OCI-LY7 (cell line): ENCODE measurements around the gene BANF2. TPM values are rescaled to one million over a fixed set of nuclear protein-coding genes. Genes with fewer than 3 reads are reported as not detected.

Source experiments
- Bru-seq: library from RNA; stranded (reverse); fragments of 400-500 nt; gene quantifications from one replicate; lab custom pipeline; 2021; lab: Mats Ljungman, UMichigan
- BruChase-seq, 2 experiments: library from RNA; stranded (reverse); fragments of 400-500 nt; gene quantifications; one replicate each; lab custom pipeline; 2021; lab: Mats Ljungman, UMichigan
- BruUV-seq: library from RNA; stranded (reverse); fragments of 400-500 nt; replicated peaks from 2 replicates; lab custom pipeline; 2021; lab: Mats Ljungman, UMichigan
- CTCF ChIA-PET: fragments of 300-600 bp; sonication (Branson Sonifier 250); formaldehyde crosslinking; loops from one replicate; lab custom pipeline; 2022; ENCODE audit warnings: antibody characterized with exemption; ENCODE audit not compliant: unreplicated experiment; lab: Charles Lee
- POLR2A ChIA-PET: fragments of 300-600 bp; sonication (Branson Sonifier 250); formaldehyde crosslinking; loops from one replicate; lab custom pipeline; 2022; ENCODE audit warnings: antibody characterized with exemption; lab: Charles Lee
- DNase-seq: peaks from one replicate; pipeline ENCODE4 v3.0.0-alpha.2; 2015; ENCODE audit warnings: low spot score
- H2AFZ ChIP-seq: fragments of 200-600 bp; sonication (generic), shearing (Covaris generic); 2 replicates; pipeline ENCODE4 v1.6.1; 2014; ENCODE audit warnings: mild to moderate bottlenecking, antibody characterized with exemption, low read length, moderate library complexity
- H3K27ac ChIP-seq: fragments of 200-600 bp; sonication (generic); 2 replicates; pipeline ENCODE4 v1.5.1; 2014; ENCODE audit warnings: mixed run types, low read depth, mild to moderate bottlenecking, moderate library complexity, low read length, inconsistent platforms; ENCODE audit not compliant: poor library complexity, severe bottlenecking
- H3K36me3 ChIP-seq: fragments of 200-600 bp; sonication (generic); 2 replicates; pipeline ENCODE4 v1.6.1; 2014; ENCODE audit warnings: mild to moderate bottlenecking, antibody characterized with exemption, low read length, moderate library complexity, mixed read lengths; ENCODE audit not compliant: insufficient read depth
- H3K4me1 ChIP-seq: fragments of 200-600 bp; sonication (generic); 2 replicates; pipeline ENCODE4 v1.5.1; 2014; ENCODE audit warnings: mild to moderate bottlenecking, low read length; ENCODE audit not compliant: insufficient read depth, poor library complexity, severe bottlenecking
- H3K4me2 ChIP-seq: fragments of 200-600 bp; sonication (generic); 2 replicates; pipeline ENCODE4 v1.6.1; 2014; ENCODE audit warnings: mild to moderate bottlenecking, low read length
- H3K4me3 ChIP-seq: fragments of 200-600 bp; sonication (generic); 2 replicates; pipeline ENCODE4 v1.5.1; 2014; ENCODE audit warnings: mild to moderate bottlenecking, low read depth, low read length; ENCODE audit not compliant: poor library complexity, severe bottlenecking
- H3K79me2 ChIP-seq: fragments of 200-600 bp; sonication (generic); 2 replicates; pipeline ENCODE4 v1.6.1; 2016; ENCODE audit warnings: low read depth, mild to moderate bottlenecking, low read length, moderate library complexity, mixed read lengths; ENCODE audit not compliant: insufficient read depth
- H3K9me2 ChIP-seq: fragments of 200-600 bp; sonication (generic); 2 replicates; pipeline ENCODE4 v1.6.1; 2016; ENCODE audit warnings: mild to moderate bottlenecking, low read length, mixed read lengths; ENCODE audit not compliant: insufficient read depth
- H3K9me3 ChIP-seq: fragments of 200-600 bp; sonication (generic); 2 replicates; pipeline ENCODE4 v1.6.1; 2014; ENCODE audit warnings: mild to moderate bottlenecking, mixed run types, low read length, mixed read lengths
- H4K20me1 ChIP-seq: fragments of 200-600 bp; sonication (generic); 2 replicates; pipeline ENCODE4 v1.6.1; 2014; ENCODE audit warnings: mild to moderate bottlenecking, antibody characterized with exemption, low read length, moderate library complexity, mixed read lengths; ENCODE audit not compliant: insufficient read depth
- EZH2phosphoT487 ChIP-seq: fragments of 200-600 bp; sonication (generic); IDR thresholded peaks from 2 replicates; pipeline ENCODE4 v1.6.1; 2018; ENCODE audit warnings: low read depth, borderline replicate concordance, mild to moderate bottlenecking, mixed run types, antibody characterized with exemption, low read length, moderate library complexity, mixed read lengths
- intact Hi-C: fragments of 100-400 bp; cut with micrococcal nuclease; formaldehyde crosslinking; loops from one replicate; pipeline ENCODE4 v1.10.0; 2022; ENCODE audit not compliant: unreplicated experiment
- long read RNA-seq: library from polyadenylated mRNA; stranded (forward); transcript quantifications from one replicate; pipeline ENCODE4 v2.0.0, GENCODE V29; 2022
- total RNA-seq, 2 experiments: library from RNA; depleted of rRNA in 1 of 2; stranded (reverse); fragments of >200 nt in 1 of 2; shearing (Covaris generic) in 1 of 2; gene quantifications; 2 replicates each; pipeline ENCODE4 v1.2.3, GENCODE V29; 2014 to 2022
- TF ChIP-seq, protein P1 (sequence below): fragments of 200-600 bp; sonication (generic); conservative IDR thresholded peaks from 2 replicates; pipeline ENCODE4 v1.5.1; 2014; ENCODE audit warnings: mild to moderate bottlenecking, antibody characterized with exemption, low read length, moderate library complexity, mixed read lengths

The BANF2 gene
- total RNA-seq (2014; rRNA removed; shearing (Covaris generic)) (not detected in 2 replicates), total RNA-seq (2022) (not detected in 2 replicates), Bru-seq, nascent RNA (not detected), BruChase-seq, experiment 1, labeled RNA remaining after a 6-hour chase (not detected), BruChase-seq, experiment 2, labeled RNA remaining after a 2-hour chase (percentile 3 among the genes with signal in this experiment)
- long read RNA-seq, result 0 reads

DNA sequence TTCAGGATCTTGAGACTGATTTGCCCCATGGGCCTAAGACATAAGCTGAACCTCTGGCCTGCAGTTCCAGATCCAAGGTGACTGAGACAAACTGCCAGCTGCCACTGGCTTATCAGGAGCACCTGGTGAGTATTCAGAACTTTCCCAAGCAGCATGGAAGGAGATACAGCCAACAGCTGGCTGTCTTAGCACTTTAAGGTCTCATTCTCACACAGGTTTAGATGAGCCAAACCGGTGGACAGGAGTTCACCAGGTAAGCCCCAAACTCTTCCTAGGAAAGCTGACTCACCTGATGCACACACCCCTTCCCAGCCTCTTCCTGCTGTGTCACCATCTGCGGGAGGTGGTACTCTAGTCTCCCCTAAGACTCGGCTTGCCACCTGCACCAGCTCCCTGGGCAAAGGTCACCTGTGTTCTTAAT, at the start of gene BANF2:
TSS of gene BANF2 (plus strand) at position 36 of the 421 bp plus-strand sequence. CDS start 25,060 bp downstream, outside the sequence.
- Histone ChIP-seq H3K4me3 (no peak within 1 kb of the TSS), H3K4me2 (no peak within 1 kb of the TSS), H3K9me2 (no peaks in the 10 kb centered on the region), H3K9me3 (0 out of 2 replicates have a peak, but pooled peaks cover 4% of the 10 kb centered on the region), H3K79me2 (no peaks in the 10 kb centered on the region), H4K20me1 (no peaks in the 10 kb centered on the region), H3K27ac (no peak within 1 kb of the TSS), H3K36me3 (no peaks in the 10 kb centered on the region), H2AFZ (no peak within 1 kb of the TSS), H3K4me1 (no peaks in the 10 kb centered on the region)
- no TSS peak for BruUV-seq
- TF ChIP-seq, protein P1, sequence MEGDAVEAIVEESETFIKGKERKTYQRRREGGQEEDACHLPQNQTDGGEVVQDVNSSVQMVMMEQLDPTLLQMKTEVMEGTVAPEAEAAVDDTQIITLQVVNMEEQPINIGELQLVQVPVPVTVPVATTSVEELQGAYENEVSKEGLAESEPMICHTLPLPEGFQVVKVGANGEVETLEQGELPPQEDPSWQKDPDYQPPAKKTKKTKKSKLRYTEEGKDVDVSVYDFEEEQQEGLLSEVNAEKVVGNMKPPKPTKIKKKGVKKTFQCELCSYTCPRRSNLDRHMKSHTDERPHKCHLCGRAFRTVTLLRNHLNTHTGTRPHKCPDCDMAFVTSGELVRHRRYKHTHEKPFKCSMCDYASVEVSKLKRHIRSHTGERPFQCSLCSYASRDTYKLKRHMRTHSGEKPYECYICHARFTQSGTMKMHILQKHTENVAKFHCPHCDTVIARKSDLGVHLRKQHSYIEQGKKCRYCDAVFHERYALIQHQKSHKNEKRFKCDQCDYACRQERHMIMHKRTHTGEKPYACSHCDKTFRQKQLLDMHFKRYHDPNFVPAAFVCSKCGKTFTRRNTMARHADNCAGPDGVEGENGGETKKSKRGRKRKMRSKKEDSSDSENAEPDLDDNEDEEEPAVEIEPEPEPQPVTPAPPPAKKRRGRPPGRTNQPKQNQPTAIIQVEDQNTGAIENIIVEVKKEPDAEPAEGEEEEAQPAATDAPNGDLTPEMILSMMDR, result no peak
- no peak for TF ChIP-seq EZH2phosphoT487
- POLR2A ChIA-PET, result interaction anchor here (0.6 kb wide), 1 partner anchor 220 kb away, joined by 7 read pairs; no protein-coding TSS in a partner anchor
- no peak for DNase-seq
- CTCF ChIA-PET, result interaction anchor here (0.6 kb wide), 2 partner anchors 22 to 130 kb away, joined by 3 read pairs; no protein-coding TSS in a partner anchor
- intact Hi-C loops, result no loop called here

GRCh38 chr20:17650301-17651128, 49.3 kb upstream of the BANF2 start:
- H3K4me1 ChIP-seq, result peaks cover 55% of the 10 kb centered on the region
- H3K4me3 ChIP-seq, result no peak overlapping the region
- no peaks in the 10 kb centered on the region for H4K20me1 ChIP-seq
- peak overlapping the region; percentile 18 for H3K27ac ChIP-seq
- DNase-seq, result peak; percentile 39
- BruUV-seq, result no TSS peak
- H3K9me3 ChIP-seq, result no peaks in the 10 kb centered on the region
- intact Hi-C loops, result no loop called here
- no peaks in the 10 kb centered on the region for H3K79me2 ChIP-seq
- no peaks in the 10 kb centered on the region for H3K9me2 ChIP-seq
- peak overlapping the region; percentile 49 for H3K4me2 ChIP-seq
- ChIA-PET CTCF (interaction anchor here (1.6 kb wide), 1 partner anchor 32 kb away, joined by 6 read pairs; the partner anchor contains the start of gene RRBP1), POLR2A (no interaction called here)
- TF ChIP-seq, protein P1, result no peak
- no peak for TF ChIP-seq EZH2phosphoT487
- 0 out of 2 replicates have a peak overlapping the region, but pooled peaks have one; percentile 23 for H2AFZ ChIP-seq
- no peaks in the 10 kb centered on the region for H3K36me3 ChIP-seq
